Hematopoietic multipotent progenitor cell treated with erythropoietin and hydrocortisone succinate and interleukin-3 and kit ligand, for 8 days (in vitro differentiated cells): ENCODE data around the gene NOP16.

Experiments
- DNase-seq: peaks from one replicate; pipeline ENCODE4 v3.0.0-alpha.2; 2015

Gene NOP16

GRCh38 chr5:176355400-176356178 is 32.8 kb downstream of the NOP16 start:
- no peak for DNase-seq

GRCh38 chr5:176353533-176353932 is 34.9 kb downstream of the NOP16 start:
- DNase-seq: no peak

- no peak for DNase-seq
Measured at GRCh38 chr5:176352116-176352878, 36.1 kb downstream of the NOP16 start.

GRCh38 chr5:176350416-176350815 is 38.0 kb downstream of the NOP16 start:
- no peak for DNase-seq

- no peak for DNase-seq
Measured at GRCh38 chr5:176342766-176343458, 45.5 kb downstream of the NOP16 start.

GRCh38 chr5:176342158-176342483 is 46.3 kb downstream of the NOP16 start:
- DNase-seq: no peak

- DNase-seq: peak; percentile 73
Measured at GRCh38 chr5:176341325-176342157, 46.9 kb downstream of the NOP16 start.

- DNase-seq: no peak
Measured at GRCh38 chr5:176339304-176339703, 49.1 kb downstream of the NOP16 start.

GRCh38 chr5:176337913-176338312 is 50.5 kb downstream of the NOP16 start:
- DNase-seq: no peak

- DNase-seq: no peak
Measured at GRCh38 chr5:176334031-176334770, 54.2 kb downstream of the NOP16 start.
